Endodermal cell (in vitro differentiated cells): ENCODE measurements around the gene BCL2L12. TPM values are rescaled to one million over a fixed set of nuclear protein-coding genes. Genes with fewer than 3 reads are reported as not detected.

Experiments used
- DNase-seq: peaks from one replicate; pipeline ENCODE4 v3.0.0-alpha.2; 2017
- H3K27ac ChIP-seq: 2 replicates; pipeline ENCODE4 v1.5.1; 2013; ENCODE audit warnings: mild to moderate bottlenecking, low read depth, low read length, moderate library complexity
- H3K27me3 ChIP-seq: 2 replicates; pipeline ENCODE4 v1.6.1; 2013; ENCODE audit warnings: mild to moderate bottlenecking, low read length, moderate library complexity; ENCODE audit not compliant: insufficient read depth, control insufficient read depth, poor library complexity, severe bottlenecking
- H3K36me3 ChIP-seq: 2 replicates; pipeline ENCODE4 v1.7.0; 2013; ENCODE audit warnings: mild to moderate bottlenecking, low read length, moderate library complexity; ENCODE audit not compliant: control insufficient read depth, insufficient read depth
- H3K4me1 ChIP-seq: one replicate; pipeline ENCODE4 v1.7.0; 2013; ENCODE audit warnings: low read length; ENCODE audit not compliant: control insufficient read depth, insufficient read depth
- H3K4me3 ChIP-seq: 2 replicates; pipeline ENCODE4 v1.5.1; 2013; ENCODE audit warnings: mild to moderate bottlenecking, low read length, moderate library complexity
- H3K9ac ChIP-seq: 2 replicates; pipeline ENCODE4 v1.6.1; 2013; ENCODE audit warnings: mild to moderate bottlenecking, low read length, moderate library complexity; ENCODE audit not compliant: poor library complexity, severe bottlenecking; ENCODE audit errors: extremely low read depth
- H3K9me3 ChIP-seq: 2 replicates; pipeline ENCODE4 v1.6.1; 2013; ENCODE audit warnings: mild to moderate bottlenecking, low read length, moderate library complexity; ENCODE audit not compliant: control insufficient read depth
- H3K27ac Mint-ChIP-seq: 2 replicates; pipeline ENCODE4 v1.8.0; 2020; ENCODE audit warnings: mixed read lengths
- H3K27me3 Mint-ChIP-seq: 2 replicates; pipeline ENCODE4 v1.8.0; 2021; ENCODE audit warnings: mild to moderate bottlenecking, mixed read lengths; ENCODE audit not compliant: insufficient read depth
- H3K36me3 Mint-ChIP-seq: 2 replicates; pipeline ENCODE4 v1.8.0; 2020; ENCODE audit warnings: low read depth, mixed read lengths
- H3K4me1 Mint-ChIP-seq: 2 replicates; pipeline ENCODE4 v1.8.0; 2020; ENCODE audit warnings: mixed read lengths
- H3K4me3 Mint-ChIP-seq: 2 replicates; pipeline ENCODE4 v1.8.0; 2020; ENCODE audit warnings: mild to moderate bottlenecking, moderate library complexity, mixed read lengths
- H3K9me3 Mint-ChIP-seq: 2 replicates; pipeline ENCODE4 v1.8.0; 2020; ENCODE audit warnings: mild to moderate bottlenecking, mixed read lengths
- WGBS, 2 experiments: methylation state at CpG; one replicate each; pipeline versions ENCODE4 v1.1.5 to v1.1.7; 2013; ENCODE audit warnings: missing lambda C conversion rate in 2 of 2, mixed read lengths in 1 of 2; ENCODE audit not compliant: insufficient coverage in 1 of 2, insufficient read length in 1 of 2; 5-methylcytosine and 5-hydroxymethylcytosine counted together
- total RNA-seq, 2 donors: library from RNA; stranded (reverse); fragmentation: NEBNext Ultra II Directional in 1 of 2; extraction: Animal tissue kit (Norgen Biotek cat#: 25700) in 1 of 2; gene quantifications; 2 replicates in 1 of 2; 3 replicates in 1 of 2; pipeline ENCODE4 v1.2.1, GENCODE V29; 2021
- TF ChIP-seq, protein P1 (sequence below): fragments of 200-600 bp; sonication (generic); conservative IDR thresholded peaks from 2 replicates; pipeline ENCODE4 v1.5.0; 2021; ENCODE audit warnings: antibody characterized with exemption, mild to moderate bottlenecking

The BCL2L12 gene
- total RNA-seq, 2 donors from 2014 or later = 91.8 to 101 TPM

DNA sequence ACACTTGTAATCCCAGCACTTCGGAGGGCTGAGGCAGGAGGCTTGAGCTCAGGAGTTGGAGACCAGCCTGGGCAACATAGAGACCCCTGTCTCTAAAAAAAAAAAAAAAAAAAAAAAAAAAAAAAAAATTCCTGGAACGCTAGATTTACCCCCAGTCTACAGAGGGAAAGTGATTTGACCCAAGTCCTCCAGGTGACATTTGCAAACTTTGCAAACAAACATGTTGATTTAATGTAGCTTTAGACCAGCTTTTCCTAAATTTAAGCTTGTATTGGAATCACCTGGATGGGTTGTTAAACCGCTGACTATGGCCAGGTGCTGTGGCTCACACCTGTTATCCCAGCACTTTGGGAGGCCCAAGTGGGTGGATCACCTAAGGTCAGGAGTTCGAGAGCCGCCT, 33.6 kb downstream of the BCL2L12 start:
- no peaks in the 10 kb centered on the region for H3K36me3 ChIP-seq
- Mint-ChIP-seq H3K9me3 (no peaks in the 10 kb centered on the region), H3K4me3 (no peak overlapping the region), H3K36me3 (peaks cover 8% of the 10 kb centered on the region), H3K27ac (no peak overlapping the region), H3K27me3 (no peaks in the 10 kb centered on the region), H3K4me1 (no peaks in the 10 kb centered on the region)
- no peaks in the 10 kb centered on the region for H3K4me1 ChIP-seq
- no peak overlapping the region for H3K9ac ChIP-seq
- TF ChIP-seq, protein P1, sequence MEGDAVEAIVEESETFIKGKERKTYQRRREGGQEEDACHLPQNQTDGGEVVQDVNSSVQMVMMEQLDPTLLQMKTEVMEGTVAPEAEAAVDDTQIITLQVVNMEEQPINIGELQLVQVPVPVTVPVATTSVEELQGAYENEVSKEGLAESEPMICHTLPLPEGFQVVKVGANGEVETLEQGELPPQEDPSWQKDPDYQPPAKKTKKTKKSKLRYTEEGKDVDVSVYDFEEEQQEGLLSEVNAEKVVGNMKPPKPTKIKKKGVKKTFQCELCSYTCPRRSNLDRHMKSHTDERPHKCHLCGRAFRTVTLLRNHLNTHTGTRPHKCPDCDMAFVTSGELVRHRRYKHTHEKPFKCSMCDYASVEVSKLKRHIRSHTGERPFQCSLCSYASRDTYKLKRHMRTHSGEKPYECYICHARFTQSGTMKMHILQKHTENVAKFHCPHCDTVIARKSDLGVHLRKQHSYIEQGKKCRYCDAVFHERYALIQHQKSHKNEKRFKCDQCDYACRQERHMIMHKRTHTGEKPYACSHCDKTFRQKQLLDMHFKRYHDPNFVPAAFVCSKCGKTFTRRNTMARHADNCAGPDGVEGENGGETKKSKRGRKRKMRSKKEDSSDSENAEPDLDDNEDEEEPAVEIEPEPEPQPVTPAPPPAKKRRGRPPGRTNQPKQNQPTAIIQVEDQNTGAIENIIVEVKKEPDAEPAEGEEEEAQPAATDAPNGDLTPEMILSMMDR = no peak
- DNase-seq = no peak
- H3K4me3 ChIP-seq = no peak overlapping the region
- WGBS, 2 experiments = 91 to 92% methylated on average over 3 to 5 of the region's 5 CpGs
- no peak overlapping the region for H3K27ac ChIP-seq
- H3K27me3 ChIP-seq = peaks cover 5% of the 10 kb centered on the region
- H3K9me3 ChIP-seq = no peaks in the 10 kb centered on the region

DNA sequence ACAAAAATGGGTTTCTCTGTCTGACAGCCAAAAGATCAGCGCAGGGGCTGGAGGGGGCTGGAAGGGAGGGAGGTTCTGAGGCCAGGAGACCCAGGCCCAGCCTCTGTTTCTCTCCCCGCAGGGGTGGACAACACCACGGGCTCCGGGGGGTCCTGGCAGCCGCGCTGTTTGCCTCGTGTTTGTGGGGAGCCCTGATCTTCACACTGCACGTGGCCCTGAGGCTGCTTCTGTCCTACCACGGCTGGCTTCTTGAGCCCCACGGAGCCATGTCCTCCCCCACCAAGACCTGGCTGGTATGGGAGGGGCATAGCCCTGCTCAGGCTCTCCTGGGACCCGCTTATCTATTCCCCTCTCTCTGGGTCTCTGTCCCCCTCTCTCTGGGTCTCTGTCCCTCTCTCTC, 34.8 kb downstream of the BCL2L12 start:
- Mint-ChIP-seq H3K4me1 (no peaks in the 10 kb centered on the region), H3K36me3 (peaks cover 6% of the 10 kb centered on the region), H3K9me3 (no peaks in the 10 kb centered on the region), H3K27ac (no peak overlapping the region), H3K4me3 (no peak overlapping the region), H3K27me3 (no peaks in the 10 kb centered on the region)
- Histone ChIP-seq H3K4me1 (no peaks in the 10 kb centered on the region), H3K9ac (no peak overlapping the region), H3K36me3 (no peaks in the 10 kb centered on the region), H3K9me3 (no peaks in the 10 kb centered on the region), H3K4me3 (no peak overlapping the region), H3K27ac (no peak overlapping the region), H3K27me3 (peaks cover 5% of the 10 kb centered on the region)
- 38 to 81% methylated on average over 3 to 11 of the region's 11 CpGs for WGBS, 2 experiments
- TF ChIP-seq, protein P1 = no peak
- no peak for DNase-seq

DNA sequence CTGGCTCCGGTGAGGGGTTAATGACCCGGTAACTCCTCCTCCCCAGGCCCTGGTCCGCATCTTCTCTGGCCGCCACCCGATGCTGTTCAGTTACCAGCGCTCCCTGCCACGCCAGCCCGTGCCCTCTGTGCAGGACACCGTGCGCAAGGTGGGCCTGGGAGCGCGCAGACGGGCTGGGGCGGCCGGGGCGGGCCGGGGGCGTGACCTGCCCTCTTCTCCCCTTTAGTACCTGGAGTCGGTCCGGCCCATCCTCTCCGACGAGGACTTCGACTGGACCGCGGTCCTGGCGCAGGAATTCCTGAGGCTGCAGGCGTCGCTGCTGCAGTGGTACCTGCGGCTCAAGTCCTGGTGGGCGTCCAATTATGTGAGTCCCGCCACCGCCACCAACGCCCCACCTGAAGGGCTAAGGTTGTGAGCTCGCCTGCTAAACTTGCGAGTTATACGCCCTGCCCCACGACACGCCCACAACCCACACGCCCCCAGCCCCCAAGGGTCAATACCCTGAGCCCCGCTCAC, 35.6 kb downstream of the BCL2L12 start:
- Histone ChIP-seq H3K9me3 (no peaks in the 10 kb centered on the region), H3K36me3 (no peaks in the 10 kb centered on the region), H3K9ac (no peak overlapping the region), H3K4me3 (no peak overlapping the region), H3K27ac (no peak overlapping the region), H3K4me1 (no peaks in the 10 kb centered on the region), H3K27me3 (peaks cover 5% of the 10 kb centered on the region)
- no peaks in the 10 kb centered on the region for H3K27me3 Mint-ChIP-seq
- 35 to 55% methylated on average over 26 to 39 of the region's 40 CpGs for WGBS, 2 experiments
- TF ChIP-seq, protein P1 = no peak
- no peaks in the 10 kb centered on the region for H3K9me3 Mint-ChIP-seq
- H3K36me3 Mint-ChIP-seq = peaks cover 9% of the 10 kb centered on the region
- no peak overlapping the region for H3K4me3 Mint-ChIP-seq
- H3K4me1 Mint-ChIP-seq = no peaks in the 10 kb centered on the region
- DNase-seq = peak; percentile 75
- H3K27ac Mint-ChIP-seq = no peak overlapping the region
